HuH-7.5 (cell line): ENCODE measurements around the gene ARMH3.

Experiments
- DNase-seq: peaks from one replicate; pipeline ENCODE4 v3.0.0; 2011; ENCODE audit warnings: low spot score

ARMH3 gene

DNA sequence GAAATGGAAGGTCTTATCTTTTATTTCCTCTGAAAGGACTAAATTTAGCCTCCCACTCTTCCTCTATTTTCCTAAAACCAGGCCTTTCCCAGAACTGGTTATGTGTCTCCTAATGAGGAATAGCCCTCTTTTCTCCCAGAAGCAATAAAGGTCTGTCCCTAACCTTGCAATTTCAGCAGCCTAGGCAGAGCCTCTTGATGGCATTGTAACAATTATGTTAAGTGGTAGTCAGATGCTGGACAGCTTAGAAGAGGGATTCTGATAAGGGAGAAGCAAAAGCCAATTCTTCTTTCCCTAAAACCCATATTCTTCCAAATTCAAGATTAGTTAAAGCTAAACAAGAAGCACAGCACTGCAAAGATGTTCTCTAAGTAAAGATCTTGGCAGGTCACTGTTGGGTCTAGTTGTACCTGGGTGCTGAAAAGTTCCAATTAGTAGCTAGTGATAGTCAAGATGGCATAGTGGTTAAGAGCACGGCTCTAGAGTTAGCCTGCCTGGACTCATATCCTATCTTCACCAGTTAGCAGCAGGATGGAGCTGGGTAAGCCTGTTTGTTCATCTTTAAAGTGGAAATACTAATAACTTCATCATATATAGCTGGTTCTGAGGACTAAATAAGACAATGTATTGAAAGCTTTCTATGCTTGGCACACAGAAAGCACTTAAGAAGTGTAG is 198.0 kb downstream of the ARMH3 start:
- DNase-seq, result no peak

DNA sequence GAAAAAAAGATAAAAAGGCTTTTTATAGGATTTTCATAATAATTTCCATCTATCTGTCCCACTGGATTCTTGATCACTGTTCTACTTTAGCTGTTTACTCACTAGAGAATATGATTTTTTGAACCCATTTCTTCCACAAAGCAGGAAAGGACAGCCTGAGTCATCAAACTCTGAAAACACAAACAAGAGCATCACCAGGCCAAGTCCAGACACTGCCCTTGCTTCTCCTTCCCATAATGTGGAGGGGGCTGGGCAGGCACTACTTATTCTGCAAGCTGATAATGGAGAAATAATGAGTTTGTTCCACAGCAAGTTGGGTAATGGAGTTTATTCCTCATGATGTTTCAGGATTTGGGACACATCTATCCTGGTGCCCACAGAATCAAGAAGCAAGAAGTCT is 199.3 kb downstream of the ARMH3 start:
- no peak for DNase-seq

DNA sequence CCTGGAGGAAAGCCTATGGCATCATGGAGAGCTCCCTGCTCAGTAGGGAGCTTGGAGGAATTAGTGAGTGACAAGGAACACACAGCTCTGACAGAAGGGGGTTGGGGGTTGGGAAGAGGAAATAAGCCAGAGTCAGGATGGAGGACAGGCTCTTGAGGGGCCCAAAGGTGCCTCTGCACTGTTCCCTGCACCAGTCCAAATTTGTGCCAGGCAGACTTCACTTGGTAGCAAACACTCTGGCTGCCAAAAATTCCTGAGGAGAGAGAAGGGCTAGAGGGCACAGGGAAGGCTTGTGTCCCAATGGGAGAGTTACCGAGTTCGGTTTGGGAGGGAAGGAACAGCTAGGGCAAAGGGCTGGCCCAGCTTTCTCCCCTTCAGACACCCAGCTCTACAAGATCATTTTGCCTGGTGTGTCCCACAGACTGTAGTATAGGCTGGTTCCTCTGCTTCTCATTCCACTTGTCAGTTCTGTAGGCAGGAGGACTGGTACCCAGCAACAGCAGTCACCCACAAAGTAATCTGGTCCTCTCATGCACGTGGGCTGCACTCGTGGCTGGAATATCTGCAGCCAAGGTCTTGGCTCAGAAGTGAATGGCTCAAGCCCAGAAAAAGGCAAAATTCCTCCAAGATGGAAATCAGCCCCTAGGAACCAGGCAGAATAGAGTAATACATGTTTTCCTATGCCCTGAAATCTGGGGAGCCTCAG is 204.4 kb downstream of the ARMH3 start:
- DNase-seq, result no peak

DNA sequence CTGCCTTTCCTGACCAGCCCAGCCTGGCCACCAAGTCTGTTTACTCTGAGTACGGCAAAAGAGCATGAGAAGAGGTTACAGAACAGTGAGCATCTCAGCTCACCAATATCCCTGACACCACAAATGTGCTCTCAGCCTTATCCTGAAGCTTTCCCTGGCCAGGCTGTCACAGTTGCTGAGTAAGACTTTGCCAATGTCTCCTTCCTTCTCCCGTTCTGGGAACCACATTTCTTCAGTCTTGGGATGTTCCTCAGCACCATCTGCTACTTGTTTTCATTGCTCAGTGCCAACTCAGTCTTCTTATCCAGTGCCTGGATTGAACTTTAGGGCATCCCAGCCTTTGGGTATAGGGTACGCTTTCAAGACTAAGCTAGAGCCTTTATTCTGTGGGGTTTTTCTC is 205.2 kb downstream of the ARMH3 start:
- no peak for DNase-seq

DNA sequence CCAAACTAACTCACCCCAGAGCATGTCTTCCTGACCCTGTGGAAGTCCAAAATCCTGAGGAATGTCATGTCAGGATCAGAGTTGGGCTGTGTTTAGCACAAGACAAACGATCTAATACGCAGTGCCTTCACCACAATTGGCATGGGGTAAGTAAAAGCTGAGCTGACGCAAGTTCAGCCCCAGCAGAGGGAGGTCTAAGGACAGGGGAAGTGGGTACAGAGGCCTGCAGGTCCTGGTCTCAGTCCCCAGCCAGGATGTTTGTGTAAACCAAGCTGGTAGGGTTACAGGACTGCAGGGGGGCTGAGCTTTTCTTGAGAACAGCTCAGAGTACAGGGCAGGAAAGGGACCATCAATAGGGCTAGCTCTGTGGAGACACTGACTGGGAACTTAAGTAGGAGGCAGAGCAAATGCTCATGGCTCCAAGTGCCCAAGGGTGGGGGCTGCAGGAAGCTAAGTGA is 207.1 kb downstream of the ARMH3 start:
- no peak for DNase-seq

DNA sequence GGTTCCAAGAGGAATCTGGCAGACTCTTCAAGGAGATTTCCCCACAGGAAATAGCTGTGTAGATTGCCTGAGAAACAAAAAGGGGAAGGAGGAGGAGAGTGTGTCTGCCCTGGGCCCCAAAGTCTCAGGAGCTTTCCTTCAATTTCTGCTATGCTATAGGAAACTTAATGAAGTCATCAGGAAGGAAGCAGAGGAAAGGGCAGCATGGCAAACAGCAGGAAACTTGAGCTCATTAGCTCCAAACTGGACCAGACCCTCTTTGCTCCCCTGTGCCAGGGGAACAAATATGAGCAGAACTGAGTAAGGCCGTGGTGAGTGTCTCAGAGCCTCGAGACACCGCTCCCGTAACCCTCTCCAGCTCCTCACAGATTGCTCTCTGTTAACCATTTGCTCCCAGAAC is 207.6 kb downstream of the ARMH3 start:
- DNase-seq, result no peak

DNA sequence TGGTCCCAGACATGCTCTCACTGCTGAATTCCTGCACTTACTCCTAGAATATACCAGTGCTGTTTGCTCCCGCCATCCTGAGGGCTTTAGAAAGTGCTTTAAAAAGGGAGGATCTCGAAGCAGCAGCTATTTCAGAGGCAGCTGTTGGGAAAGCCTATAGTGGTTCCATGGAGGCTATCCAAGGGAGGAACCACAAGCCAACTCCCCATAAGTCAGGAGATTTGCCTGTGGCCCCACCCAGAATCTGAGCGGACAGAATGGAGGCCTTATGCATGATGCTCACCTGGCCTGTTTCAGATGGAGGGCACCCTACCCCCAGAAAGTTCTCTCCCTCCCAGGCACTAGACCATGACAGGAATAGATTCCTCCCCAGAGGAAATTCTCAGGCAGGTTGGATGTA is 210.1 kb downstream of the ARMH3 start:
- DNase-seq, result no peak

DNA sequence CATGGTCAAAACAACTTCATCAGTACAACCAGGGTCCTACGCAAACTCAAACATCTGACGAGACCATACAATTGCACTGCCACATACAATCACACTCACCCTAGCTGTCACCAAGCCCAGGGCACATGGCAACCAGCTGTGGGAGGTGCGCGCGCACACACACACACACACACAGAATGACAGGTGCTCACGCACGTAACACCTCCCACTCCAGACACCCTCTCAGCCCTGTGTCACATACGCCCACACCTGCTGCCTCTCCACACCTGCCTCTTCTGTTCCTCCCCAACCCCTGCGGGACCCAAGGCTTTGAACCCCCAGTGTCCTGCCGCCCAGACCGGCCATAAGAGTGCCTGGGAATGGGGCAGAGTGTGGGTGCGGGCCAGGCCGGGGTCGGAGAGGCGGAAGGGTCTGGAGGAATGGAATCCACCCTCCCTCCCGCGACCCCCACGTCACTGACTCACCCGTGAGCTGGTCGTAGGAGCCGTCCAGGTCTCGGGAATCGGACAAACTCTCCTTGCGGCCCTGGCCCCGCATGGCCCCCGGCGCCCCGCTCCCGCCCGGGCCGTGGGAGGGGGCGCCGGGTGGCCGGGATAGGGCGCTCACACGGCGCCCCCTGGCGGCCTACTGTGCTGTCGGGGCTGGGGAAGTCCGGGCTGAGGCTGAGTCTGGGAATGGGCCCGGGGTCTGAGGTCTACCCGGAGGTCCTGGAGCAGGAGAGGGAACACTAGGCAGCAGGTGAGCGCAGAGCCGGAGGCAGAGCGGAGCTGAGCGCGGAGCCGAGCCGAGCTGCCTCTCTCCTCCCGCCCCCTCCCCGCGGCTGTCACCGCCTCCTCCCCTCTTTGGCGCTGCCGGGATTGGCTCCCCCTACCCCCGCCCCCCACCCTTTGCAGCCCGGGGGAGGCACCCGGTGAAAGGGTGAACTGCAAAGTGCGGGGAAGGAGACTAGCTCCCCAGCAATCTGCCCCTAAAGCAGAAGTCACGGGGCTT is 212.6 kb downstream of the ARMH3 start, which contains the start of gene KCNIP2:
TSS of gene KCNIP2 (minus strand) at position 769 of the 990 bp plus-strand sequence. CDS start at position 537, 232 bp downstream.
- DNase-seq, result peak; percentile 69

DNA sequence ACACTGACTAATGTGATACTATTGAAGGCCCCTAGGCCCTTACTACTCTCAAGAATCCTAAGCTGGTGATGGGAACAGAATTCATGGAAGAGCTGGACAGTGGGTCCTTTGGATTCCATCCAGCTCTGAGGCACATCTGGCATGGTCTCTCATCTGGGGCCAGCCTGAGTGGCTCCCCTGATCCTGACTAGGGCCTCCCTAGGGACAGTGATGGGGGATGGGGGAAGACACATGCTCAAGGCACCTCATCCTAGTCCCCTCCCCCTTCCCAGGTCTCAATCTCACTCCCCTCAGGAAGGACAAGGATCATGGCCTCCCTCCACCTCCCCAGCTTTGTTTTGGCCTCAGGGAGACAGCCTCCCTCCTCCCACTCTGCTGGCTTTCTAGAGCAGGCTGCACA is 214.1 kb downstream of the ARMH3 start:
- no peak for DNase-seq

DNA sequence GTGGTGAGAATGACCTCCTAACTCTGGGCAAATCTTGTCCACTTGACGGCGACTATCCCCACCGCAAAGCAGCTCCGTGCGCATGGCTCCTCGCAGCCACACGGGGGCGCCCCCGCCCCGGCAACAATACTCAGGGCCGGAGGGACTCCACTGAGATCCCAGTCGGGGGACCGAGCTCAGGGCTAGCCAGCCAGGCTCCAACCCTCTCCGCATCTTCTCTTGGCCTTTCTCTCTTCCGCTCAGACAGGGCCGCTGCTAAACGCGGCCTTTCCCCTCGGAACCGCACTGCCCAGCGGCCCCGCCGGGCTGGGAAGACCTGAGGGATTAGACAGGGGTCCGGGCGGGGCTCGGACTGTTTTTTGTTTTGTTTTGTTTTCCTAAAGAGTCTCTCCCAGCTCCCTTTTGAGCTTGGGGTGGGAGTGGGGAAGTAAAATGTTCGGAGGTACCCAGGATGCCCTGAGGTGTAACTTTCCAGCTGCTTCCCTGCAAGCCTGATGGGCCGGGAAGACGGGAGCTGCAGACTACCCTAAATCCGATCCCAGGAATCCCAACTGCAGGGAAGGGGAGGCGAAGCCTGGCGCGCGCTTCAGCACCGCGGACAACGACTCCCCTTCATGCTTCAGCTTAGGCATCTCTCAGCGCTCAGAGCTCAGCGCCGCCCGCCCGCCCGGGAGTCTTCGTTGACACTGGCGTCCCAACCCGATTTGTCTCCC is 215.1 kb downstream of the ARMH3 start:
- peak; percentile 93 for DNase-seq

DNA sequence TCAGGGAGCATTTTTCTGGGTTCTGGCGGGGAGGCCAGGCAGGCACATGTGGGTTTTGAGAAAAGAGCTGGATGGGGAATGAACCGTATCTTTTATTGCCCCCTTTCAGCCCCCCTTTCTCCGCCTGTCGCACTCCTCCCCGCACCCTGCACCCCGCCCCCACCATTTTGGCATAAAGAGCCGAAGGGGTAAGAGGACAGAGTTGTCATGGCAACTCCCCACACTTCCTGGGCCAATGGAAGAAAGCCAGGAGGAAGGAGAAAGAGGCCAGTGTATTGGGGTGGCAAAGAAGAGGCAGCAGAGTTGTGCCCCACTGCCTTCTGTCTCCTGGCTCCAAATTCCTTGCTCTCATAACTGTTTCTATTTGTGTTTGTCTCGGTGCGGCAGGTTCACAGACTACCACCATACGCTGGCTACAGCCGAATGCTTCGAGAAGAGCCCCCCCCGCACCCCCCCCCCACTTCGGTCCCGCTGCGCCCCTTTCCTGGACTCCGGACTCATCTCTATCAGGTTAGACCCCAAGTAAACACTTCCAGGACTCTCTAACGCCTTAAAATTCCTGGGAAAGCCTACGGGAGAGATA is 215.8 kb downstream of the ARMH3 start:
- DNase-seq, result no peak

DNA sequence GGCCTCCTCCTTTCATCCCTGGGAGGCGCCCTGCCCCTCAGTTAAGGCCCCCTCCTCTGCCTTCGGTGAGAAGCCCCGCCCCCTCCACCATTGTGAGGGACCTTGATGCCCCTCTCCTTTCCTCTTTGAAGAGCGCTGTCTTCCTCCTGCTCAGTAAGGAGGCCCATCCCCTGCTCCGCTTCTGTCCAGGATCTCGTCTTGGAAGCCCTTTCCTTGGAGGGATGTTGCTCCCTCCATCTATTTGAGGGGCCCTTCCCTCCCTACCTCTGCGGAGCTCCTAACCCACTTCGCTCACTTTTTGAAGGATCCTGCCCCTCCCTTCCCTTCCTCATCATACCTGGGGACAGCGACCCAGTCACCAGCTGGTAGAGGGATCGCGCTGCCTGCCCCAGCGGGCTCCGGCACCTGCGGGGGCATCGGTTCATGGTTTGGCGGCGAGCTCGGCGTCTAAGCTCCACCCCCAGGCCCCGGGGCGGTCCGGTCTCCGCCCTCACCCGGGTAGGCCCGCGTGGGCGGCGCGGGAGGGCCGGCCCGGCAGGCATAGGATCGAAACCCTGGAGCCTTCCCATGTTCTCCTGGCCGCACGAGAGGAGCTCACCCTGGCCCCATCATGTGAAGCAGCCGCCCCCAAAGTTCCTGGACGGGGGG is 216.4 kb downstream of the ARMH3 start:
- peak; percentile 76 for DNase-seq

DNA sequence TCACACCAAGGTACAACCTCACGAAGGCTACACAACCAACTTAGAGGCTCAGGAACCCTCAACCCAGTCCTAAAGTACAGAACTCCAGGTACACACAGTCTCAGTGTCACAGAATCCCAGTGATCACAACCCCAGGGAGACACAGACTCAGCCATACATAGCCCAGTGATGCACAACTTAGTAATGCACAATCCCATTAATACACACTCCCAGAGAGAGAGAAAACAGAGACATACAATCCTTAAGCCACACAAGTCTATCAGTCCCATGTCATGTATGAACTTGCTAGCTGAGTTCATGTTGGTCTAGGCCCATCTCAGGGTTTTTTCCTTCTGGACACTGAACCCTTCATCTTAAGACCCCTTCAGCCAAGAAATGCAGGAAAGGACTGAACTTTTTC is 217.0 kb downstream of the ARMH3 start:
- DNase-seq, result no peak

DNA sequence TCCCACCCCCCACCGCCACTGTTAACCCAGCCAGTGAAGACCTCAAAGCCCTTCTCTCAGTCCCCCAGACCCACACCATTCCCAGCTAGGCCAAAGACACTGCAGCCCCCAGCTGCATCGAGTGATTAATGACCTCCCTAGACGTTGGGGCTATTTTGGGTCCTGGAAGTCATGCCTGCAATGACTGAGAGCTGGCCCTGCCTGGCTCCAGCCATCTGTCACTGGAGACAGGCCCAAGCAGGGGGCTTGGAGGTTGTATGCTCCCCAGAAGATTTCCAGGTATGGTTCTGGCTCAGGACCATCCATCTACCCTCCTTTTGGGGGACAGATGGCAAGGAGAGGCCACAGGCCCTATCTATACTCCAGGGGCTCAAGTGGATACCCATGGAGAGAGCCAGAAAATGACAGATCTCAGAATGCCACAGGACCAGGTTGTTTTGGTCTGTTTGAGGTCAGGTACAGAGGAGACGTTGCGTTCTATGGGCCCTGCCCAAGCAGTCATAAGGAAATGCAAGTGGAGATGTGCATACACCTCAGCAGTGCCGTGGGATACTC is 217.5 kb downstream of the ARMH3 start:
- DNase-seq, result no peak

DNA sequence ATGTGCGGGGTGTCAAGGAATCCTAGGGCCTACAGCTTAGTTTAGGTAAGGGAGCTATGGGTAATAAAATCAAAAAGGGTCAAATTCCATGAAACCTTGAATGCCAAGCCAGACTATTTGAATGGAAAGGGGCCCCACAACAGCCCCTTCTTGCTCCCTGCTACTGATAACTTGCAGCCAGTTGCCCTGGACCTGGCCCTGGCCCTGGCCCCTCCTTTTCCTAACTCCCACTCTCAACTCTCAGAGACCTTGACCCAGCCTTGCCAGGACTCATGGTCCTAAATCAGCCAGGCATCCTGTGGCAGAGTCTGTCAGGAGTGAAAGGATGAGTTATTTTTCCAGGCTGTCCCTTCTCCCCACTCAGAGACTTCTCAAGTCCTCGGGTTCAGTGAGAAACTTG is 218.2 kb downstream of the ARMH3 start:
- no peak for DNase-seq

DNA sequence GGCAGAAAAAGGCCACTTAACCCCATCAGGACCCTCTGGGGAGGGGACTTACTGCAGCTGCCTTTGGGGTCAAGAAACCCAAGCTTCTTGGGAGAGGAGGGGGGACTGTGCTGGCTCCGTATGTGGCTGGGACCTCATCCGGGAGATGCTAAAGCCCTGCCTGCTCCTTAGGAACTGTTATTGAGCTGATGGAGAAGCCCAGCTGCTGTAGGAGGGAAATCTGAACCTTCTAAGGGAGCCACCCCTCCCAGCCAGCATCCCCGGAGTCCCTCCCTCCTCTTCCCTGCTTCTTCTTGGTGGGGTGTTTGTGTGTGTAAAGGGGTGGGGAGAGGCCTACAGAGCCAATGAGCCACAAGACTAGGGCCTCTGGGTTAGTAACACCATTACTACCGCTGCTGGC is 220.6 kb downstream of the ARMH3 start:
- no peak for DNase-seq

DNA sequence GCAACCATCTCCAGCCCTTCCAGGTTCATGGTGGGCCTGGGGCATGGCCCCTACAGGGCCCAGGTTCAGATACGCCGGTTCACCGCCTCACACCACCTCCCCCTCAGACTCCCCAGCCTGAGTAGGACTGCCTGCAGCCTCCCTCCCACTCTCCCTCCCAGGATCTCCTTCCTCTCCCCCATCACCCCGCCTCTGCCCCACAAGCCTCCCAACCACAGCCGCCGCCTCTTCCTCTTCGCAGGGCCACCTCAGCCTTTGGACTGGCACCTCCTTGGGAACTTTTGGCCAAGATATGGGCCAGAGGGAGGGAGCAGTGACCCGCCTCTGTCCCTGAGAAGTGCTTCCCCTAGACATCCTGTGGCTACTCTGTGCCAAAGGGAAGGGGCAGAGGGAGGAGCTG is 221.6 kb downstream of the ARMH3 start:
- DNase-seq, result no peak

DNA sequence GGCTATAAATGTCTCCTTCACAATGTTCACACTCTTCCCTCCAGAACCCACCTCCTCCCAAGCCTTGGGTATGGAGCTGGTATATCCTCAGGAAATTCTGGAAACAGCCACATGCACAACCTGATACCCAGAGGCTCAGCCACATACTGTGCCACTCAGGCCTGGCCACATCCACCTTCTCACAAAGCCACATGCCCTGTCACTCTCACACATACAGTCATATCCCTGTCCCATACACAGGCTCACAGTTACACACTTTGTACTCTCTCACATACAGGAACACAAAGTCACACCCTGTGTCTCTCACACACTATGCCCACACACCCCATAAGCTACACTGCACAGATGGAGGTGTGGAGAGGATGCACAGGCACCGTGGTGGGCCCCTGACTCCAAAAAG is 222.5 kb downstream of the ARMH3 start:
- DNase-seq, result no peak

DNA sequence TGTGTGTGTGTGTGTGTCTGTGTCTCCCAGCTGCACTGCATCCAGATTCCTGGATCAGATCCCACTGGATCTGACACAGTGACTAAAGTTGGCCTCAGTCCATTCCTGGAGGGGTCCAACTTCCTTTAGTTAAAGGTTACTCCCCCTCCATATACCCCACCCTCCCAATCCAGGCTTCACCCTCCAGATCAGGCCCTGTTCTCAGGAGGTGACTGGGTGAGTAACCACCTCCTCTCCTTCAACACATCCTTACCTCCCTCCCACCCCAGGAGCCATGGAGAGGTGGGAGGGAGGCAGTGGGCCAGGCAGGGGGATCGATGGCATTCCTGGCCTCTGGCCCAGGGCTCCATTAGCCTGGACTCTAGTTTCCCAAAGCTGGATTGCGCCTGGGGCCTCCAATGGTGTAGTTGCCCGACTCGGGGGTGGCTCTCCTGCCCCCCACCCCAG is 223.6 kb downstream of the ARMH3 start:
- DNase-seq, result no peak

DNA sequence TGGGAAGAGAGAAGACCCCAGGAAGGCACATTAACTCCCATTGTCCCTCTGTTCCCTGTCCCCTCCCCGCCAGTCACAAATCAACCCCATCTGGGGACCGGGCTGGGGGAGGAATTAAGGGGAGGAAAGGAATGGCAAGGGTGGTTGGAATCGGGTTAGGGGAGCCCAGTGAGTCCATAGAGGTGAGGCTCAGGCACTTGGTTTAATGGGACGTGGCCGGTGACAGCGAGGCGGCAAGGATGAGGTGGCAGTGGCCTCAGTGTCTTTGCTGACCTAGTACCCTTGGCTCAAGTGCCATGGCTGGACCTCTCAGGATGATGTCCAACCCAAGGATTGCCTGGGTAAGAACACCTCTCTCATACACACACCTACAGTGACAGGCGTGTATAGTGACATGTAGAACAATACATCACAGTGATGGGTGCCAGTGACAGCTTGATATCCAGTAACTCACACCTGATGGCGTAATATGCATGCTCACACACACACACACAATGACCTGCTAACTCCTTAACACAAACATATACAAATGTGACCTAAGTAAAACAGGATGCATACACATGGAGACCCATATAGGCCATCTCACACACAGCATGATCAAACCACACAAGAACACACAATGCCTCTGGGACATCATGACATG is 224.7 kb downstream of the ARMH3 start:
- DNase-seq, result no peak
